Heart left ventricle (tissue), 13 donors: Measurements from ENCODE around the gene MBD3.

Source experiments
- POLR2A ChIP-seq, 2 donors: fragments of 450-650 bp; IDR thresholded peaks; one replicate each; pipeline ENCODE4 v1.6.1; 2017; ENCODE audit warnings: antibody characterized with exemption in 2 of 2, mild to moderate bottlenecking in 2 of 2, moderate library complexity in 2 of 2
- TF ChIP-seq, protein P1 (sequence below), 12 donors: fragments of 200-600 bp; sonication (generic) in 4 of 12; IDR thresholded peaks; one replicate each; pipeline versions ENCODE4 v1.5.0 to v1.8.0; 2018 to 2022; ENCODE audit warnings: antibody characterized with exemption in 12 of 12, mild to moderate bottlenecking in 5 of 12
- donor health status: ischemic (EF 13 %, LVEDD 7.1; RV severe dilation, severe dysfunction).
- donor health status: DM: no; HTN: yes; CAD: no.
- donor health status: DM: no; HTN: no; CAD: no.
- donor health status: ischemic (EF 25% LVEDD 6.9; RV normal size, moderate dysfunction).
- donor health status: ischemic (EF 25% LVEDD 5.7; RV mildly dilated, moderate dysfunction).
- donor health status: ischemic (EF 35%, LVEDD 5.7; RV mildly dilated, moderate dysfunction).
- donor health status: nonischemic (EF 11% LVEDD 7.7; RV severe dilation, severe dysfunction).
- donor health status: DM: yes; HTN: yes; CAD: no.
- donor health status: PGD.
- donor health status: ischemic (EF 29% LVEDD 5.4; RV normal size, mild dysfunction).
- donor health status: nonischemic (EF 23%, LVEDD 6.1; RV moderate dilation, normal function).

DNA sequence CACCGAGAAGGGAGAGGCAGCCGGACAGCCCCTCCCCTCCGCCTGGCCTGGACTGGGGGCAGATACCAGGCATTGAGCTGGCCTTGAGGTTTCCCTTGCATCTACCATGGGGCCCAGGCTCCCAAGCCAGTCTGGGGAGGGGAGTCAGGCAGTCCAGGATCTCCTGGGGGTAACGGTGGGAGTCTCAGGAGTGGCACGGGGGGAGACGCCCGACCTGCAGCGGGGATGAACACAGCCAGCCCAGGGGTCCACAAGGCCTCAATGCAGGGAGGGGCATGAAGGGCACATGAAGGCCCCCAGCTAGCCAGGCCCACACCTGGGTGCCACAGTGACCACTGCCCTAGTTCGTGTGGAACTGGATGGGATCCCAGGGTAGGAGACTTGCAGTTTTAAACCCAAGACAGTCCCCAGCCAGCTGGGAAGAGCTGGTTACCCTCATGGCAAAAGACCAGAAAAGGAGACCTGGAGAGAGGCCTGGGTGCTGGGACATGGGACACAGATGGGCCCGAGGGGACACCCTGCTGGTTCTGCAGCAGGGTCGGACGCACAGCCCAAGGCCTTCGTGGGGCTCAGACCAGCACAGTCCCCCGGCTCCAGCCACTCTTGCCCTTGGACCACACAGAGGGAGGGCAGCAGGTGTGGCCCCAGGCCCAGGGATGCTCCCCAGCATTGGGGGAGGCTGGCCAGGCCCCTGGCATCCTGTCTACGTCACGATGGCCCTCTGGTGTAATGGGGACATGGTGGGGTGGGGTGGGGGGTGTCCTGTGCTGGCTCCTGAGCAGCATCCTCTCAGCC is 17.2 kb upstream of the MBD3 start:
- TF ChIP-seq, protein P1, sequence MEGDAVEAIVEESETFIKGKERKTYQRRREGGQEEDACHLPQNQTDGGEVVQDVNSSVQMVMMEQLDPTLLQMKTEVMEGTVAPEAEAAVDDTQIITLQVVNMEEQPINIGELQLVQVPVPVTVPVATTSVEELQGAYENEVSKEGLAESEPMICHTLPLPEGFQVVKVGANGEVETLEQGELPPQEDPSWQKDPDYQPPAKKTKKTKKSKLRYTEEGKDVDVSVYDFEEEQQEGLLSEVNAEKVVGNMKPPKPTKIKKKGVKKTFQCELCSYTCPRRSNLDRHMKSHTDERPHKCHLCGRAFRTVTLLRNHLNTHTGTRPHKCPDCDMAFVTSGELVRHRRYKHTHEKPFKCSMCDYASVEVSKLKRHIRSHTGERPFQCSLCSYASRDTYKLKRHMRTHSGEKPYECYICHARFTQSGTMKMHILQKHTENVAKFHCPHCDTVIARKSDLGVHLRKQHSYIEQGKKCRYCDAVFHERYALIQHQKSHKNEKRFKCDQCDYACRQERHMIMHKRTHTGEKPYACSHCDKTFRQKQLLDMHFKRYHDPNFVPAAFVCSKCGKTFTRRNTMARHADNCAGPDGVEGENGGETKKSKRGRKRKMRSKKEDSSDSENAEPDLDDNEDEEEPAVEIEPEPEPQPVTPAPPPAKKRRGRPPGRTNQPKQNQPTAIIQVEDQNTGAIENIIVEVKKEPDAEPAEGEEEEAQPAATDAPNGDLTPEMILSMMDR (IDR thresholded peaks at IDR 0.05): no peak
- no peak for TF ChIP-seq POLR2A (IDR thresholded peaks at IDR 0.05)
